Cardiac muscle cell (in vitro differentiated cells and primary cell): ENCODE measurements around the gene MAST4. TPM values are rescaled to one million over a fixed set of nuclear protein-coding genes. Genes with fewer than 3 reads are reported as not detected.
A peak's percentile ranks its signal among the peaks of the same experiment; 100 is the strongest.

ENCODE experiments used
- DNase-seq, 2 donors: peaks; one replicate each; pipeline versions ENCODE4 v3.0.0 to v3.0.0-alpha.2; 2010 to 2017; ENCODE audit warnings: low read depth in 1 of 2, low spot score in 1 of 2
- H3K27ac ChIP-seq: fragments of 200-600 bp; sonication (generic); 2 replicates; pipeline ENCODE4 v1.5.1; 2016
- H3K27me3 ChIP-seq: fragments of 200-600 bp; sonication (generic); 2 replicates; pipeline ENCODE4 v1.6.0; 2016; ENCODE audit warnings: control low read depth
- H3K36me3 ChIP-seq: fragments of 200-600 bp; sonication (generic); 2 replicates; pipeline ENCODE4 v1.5.1; 2016; ENCODE audit warnings: control low read depth
- H3K4me1 ChIP-seq: fragments of 200-600 bp; sonication (generic); 2 replicates; pipeline ENCODE4 v1.8.1; 2017; ENCODE audit warnings: low read depth, mild to moderate bottlenecking, mixed run types
- H3K4me3 ChIP-seq: fragments of 200-600 bp; sonication (generic); 2 replicates; pipeline ENCODE4 v1.5.1; 2016; ENCODE audit warnings: mild to moderate bottlenecking
- H3K9me3 ChIP-seq: fragments of 200-600 bp; sonication (generic); 2 replicates; pipeline ENCODE4 v1.5.1; 2017; ENCODE audit warnings: low read depth, mild to moderate bottlenecking, control low read depth
- polyA plus RNA-seq: library from polyadenylated mRNA; unstranded; fragments of >200 nt; fragmentation: Nextera tagmentation; extraction: Ambion mirVana; gene quantifications from 2 replicates; pipeline ENCODE4 v1.2.1, GENCODE V29; 2016
- total RNA-seq: library from RNA; depleted of rRNA; stranded (reverse); fragments of >200 nt; gene quantifications from 2 replicates; pipeline ENCODE4 v1.2.3, GENCODE V29; 2016
- TF ChIP-seq, protein P1 (sequence below): IDR thresholded peaks from 2 replicates; pipeline ENCODE4 v1.5.1; 2012; ENCODE audit warnings: low read depth, mild to moderate bottlenecking, low read length

Gene MAST4
- total and polyA plus RNA-seq, 2 experiments from 2014 or later, result 33.1 to 58.0 TPM

DNA sequence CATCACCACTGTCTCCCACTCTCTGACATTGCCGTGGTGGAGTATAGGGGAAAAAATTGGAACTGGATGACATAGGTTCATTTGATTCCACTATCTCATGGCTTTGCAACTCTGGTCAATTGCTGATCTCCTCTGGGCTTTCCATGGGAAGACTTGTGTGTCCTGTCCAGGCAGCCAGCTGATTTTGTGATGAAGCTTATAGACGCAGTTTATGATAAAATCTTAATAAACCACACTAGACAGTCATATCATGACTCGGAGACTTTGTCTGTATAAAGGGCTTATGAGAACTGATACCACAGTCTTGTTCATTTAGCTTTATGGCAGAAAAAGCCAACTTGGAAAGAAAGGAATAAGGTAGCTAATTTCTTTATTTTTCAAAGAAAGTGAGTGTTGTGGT lies 296.5 kb downstream of the MAST4 start:
- peak in 1 of 2 donors; percentile 8 for DNase-seq

DNA sequence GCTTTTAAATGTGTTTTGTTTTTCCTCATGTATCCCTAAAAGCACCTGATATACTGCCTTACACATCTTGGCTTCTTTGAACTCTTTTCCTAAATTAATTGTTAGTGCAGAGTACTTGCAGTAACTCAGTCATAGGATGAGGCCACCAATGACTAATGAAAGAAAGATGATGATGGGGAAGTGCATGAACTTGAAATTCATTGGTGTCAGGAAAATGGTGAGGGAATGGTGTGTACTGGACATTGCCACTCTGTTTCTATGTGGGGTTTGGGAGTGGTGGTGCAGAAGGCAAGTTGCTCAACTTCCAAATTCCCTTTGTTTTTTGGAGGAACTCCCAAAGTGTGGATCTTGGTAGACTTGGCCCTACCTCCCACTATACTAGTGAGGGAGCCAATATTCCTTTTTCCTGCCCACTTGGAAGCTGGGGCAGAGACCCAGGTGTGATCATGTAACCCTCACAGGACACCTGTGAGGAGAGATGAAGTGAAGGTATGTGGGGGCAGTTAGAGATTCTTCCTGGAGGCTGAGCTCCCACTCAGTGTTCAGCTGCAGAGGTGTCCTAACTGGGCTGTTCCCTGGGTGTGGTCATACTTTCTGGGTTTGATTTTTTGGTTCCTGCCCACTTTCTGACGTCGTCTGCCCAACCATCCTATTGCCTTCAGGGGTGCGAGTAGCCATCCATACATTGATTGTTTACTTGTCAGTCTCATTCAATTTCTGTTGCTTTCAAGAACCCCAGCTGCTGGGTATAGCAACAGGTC lies 298.5 kb downstream of the MAST4 start:
- H3K36me3 ChIP-seq, result no peaks in the 10 kb centered on the region
- H3K4me3 ChIP-seq, result no peak overlapping the region
- H3K9me3 ChIP-seq, result no peaks in the 10 kb centered on the region
- H3K27ac ChIP-seq, result no peak overlapping the region
- peak in 1 of 2 donors; percentile 5 for DNase-seq
- H3K4me1 ChIP-seq, result peaks cover 29% of the 10 kb centered on the region
- TF ChIP-seq, protein P1, sequence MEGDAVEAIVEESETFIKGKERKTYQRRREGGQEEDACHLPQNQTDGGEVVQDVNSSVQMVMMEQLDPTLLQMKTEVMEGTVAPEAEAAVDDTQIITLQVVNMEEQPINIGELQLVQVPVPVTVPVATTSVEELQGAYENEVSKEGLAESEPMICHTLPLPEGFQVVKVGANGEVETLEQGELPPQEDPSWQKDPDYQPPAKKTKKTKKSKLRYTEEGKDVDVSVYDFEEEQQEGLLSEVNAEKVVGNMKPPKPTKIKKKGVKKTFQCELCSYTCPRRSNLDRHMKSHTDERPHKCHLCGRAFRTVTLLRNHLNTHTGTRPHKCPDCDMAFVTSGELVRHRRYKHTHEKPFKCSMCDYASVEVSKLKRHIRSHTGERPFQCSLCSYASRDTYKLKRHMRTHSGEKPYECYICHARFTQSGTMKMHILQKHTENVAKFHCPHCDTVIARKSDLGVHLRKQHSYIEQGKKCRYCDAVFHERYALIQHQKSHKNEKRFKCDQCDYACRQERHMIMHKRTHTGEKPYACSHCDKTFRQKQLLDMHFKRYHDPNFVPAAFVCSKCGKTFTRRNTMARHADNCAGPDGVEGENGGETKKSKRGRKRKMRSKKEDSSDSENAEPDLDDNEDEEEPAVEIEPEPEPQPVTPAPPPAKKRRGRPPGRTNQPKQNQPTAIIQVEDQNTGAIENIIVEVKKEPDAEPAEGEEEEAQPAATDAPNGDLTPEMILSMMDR, result no peak
- no peaks in the 10 kb centered on the region for H3K27me3 ChIP-seq

More for the DNA sequence above, 296.5 kb downstream of the MAST4 start:
- Histone ChIP-seq H3K27ac (no peak overlapping the region), H3K27me3 (no peaks in the 10 kb centered on the region), H3K36me3 (no peaks in the 10 kb centered on the region), H3K9me3 (no peaks in the 10 kb centered on the region), H3K4me1 (peaks cover 28% of the 10 kb centered on the region), H3K4me3 (no peak overlapping the region)
- TF ChIP-seq, protein P1, result no peak

DNA sequence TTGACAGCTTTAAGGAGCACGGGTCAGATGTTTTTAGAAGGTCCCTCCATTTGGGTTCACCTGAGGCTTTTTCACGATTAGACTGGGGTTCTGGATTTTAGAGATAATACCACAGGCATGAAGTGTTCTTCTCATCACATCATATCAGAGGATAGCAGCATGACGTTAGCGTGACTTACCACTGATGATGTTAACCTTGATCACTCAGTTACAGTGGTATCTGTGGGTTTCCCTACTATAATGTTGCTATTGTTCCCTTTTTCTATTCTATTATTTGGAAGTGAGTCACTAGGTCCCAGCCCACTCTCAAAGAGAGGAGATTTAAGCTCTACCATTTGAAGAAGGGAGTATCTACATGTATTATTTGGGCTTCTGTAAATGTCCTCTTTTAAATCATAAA lies 300.0 kb downstream of the MAST4 start:
- no peak overlapping the region for H3K27ac ChIP-seq
- no peaks in the 10 kb centered on the region for H3K9me3 ChIP-seq
- TF ChIP-seq, protein P1, result no peak
- peaks cover 24% of the 10 kb centered on the region for H3K4me1 ChIP-seq
- DNase-seq, result peak in 1 of 2 donors; percentile 54
- H3K4me3 ChIP-seq, result no peak overlapping the region
- H3K27me3 ChIP-seq, result no peaks in the 10 kb centered on the region
- H3K36me3 ChIP-seq, result no peaks in the 10 kb centered on the region

DNA sequence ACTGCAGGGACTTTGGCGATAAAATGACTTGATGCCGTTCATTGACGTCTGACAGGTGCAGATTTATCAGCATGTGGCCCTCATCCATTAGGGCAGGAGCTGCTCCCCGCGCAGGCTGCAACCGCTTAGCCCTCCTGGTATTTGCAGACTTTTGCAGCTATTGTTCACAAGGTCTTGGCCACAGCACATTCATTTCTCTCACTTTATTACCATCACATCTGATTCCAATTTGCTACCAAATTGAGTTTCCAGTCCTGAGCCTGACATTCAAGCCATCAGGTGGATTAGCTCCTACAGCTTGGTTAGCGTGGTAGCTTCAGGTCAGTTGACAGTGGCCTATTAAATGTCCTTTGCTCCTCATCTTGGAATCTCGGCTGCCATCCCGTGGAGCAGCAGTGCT lies 301.2 kb downstream of the MAST4 start:
- DNase-seq, result no peak
- Histone ChIP-seq H3K4me3 (no peak overlapping the region), H3K36me3 (no peaks in the 10 kb centered on the region), H3K4me1 (peaks cover 22% of the 10 kb centered on the region), H3K9me3 (no peaks in the 10 kb centered on the region), H3K27ac (no peak overlapping the region), H3K27me3 (no peaks in the 10 kb centered on the region)
- TF ChIP-seq, protein P1, result no peak

DNA sequence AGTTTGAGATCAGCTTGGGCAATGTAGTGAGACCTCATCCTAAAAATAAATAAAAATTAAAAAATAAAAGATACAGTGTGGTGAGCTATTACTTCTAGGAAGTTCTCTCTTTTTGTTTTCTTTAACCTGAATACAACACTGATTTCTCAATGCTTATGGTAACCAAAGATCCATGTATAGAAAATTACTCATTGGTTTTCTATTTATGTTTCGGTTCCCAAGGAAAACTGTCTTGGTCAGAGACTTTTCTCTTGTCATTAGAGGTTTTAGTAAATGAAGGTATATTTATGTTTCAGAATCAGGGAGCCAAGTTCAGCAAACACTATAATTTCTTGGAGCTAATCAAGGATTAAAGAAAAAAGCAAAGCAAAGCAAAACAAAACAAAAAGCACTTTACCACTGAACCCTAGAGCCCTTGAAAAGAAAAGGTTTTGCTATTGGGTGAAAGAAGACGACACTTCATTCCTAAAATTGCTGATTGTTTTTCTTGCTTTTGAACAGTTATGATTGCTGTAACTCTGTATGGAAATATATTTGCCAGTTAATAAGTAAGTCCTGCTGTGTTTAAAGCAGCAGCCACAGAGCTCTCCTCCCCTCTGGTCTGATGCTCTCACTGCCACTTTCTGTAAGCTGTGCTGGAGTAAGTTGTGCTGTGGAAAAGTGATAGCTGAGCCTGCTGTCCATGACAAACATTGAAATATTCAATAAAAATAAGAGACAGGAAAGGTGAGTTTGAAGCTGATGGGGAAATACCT lies 302.2 kb downstream of the MAST4 start:
- DNase-seq, result no peak
- H3K9me3 ChIP-seq, result no peaks in the 10 kb centered on the region
- H3K27me3 ChIP-seq, result no peaks in the 10 kb centered on the region
- H3K4me3 ChIP-seq, result no peak overlapping the region
- H3K27ac ChIP-seq, result no peak overlapping the region
- H3K4me1 ChIP-seq, result peaks cover 22% of the 10 kb centered on the region
- TF ChIP-seq, protein P1, result no peak
- H3K36me3 ChIP-seq, result no peaks in the 10 kb centered on the region
